Lung (tissue), 12 donors: ENCODE results near the gene RGS12. TPM values are rescaled to one million over a fixed set of nuclear protein-coding genes. Genes with fewer than 3 reads are reported as not detected.

Source experiments
- ATAC-seq: fragments of 200-7000 bp; cut with Tn5 transposase; one replicate; pipeline ENCODE4 v1.9.1; 2020; ENCODE audit warnings: moderate number of reproducible peaks; ENCODE audit not compliant: insufficient read depth, low FRiP score
- DNase-seq, 3 donors: peaks; one replicate each; pipeline ENCODE4 v3.0.0-alpha.2; 2013 to 2017
- H3K27ac ChIP-seq, 2 donors: one replicate each; pipeline ENCODE4 v1.5.1; 2013; ENCODE audit warnings: mild to moderate bottlenecking in 2 of 2, moderate library complexity in 2 of 2, control low read depth in 1 of 2, inconsistent platforms in 1 of 2, low read depth in 1 of 2, low read length in 1 of 2
- H3K27me3 ChIP-seq, 3 donors: one replicate each; pipeline ENCODE4 v1.5.1; 2013; ENCODE audit warnings: low read length in 2 of 3; ENCODE audit not compliant: control insufficient read depth in 3 of 3, insufficient read depth in 3 of 3
- H3K36me3 ChIP-seq, 4 donors: one replicate each; pipeline ENCODE4 v1.5.1; 2013; ENCODE audit warnings: low read length in 4 of 4, mild to moderate bottlenecking in 1 of 4, moderate library complexity in 1 of 4; ENCODE audit not compliant: control insufficient read depth in 4 of 4, insufficient read depth in 4 of 4
- H3K4me1 ChIP-seq, 5 donors: one replicate each; pipeline ENCODE4 v1.5.1; 2013; ENCODE audit warnings: low read length in 5 of 5, mild to moderate bottlenecking in 2 of 5, moderate library complexity in 1 of 5; ENCODE audit not compliant: control insufficient read depth in 5 of 5, insufficient read depth in 5 of 5
- H3K4me3 ChIP-seq: one replicate; pipeline ENCODE4 v1.5.1; 2013; ENCODE audit warnings: mild to moderate bottlenecking, control low read depth, moderate library complexity
- H3K9ac ChIP-seq, 2 donors: one replicate each; pipeline ENCODE4 v1.5.1; 2013; ENCODE audit warnings: low read length in 2 of 2, control low read depth in 1 of 2; ENCODE audit not compliant: insufficient read depth in 1 of 2
- H3K9me3 ChIP-seq, 4 donors: one replicate each; pipeline ENCODE4 v1.5.1; 2013; ENCODE audit warnings: low read length in 3 of 4, mild to moderate bottlenecking in 1 of 4, moderate library complexity in 1 of 4; ENCODE audit not compliant: control insufficient read depth in 4 of 4, insufficient read depth in 3 of 4
- CTCF ChIP-seq: IDR thresholded peaks from 2 replicates; pipeline ENCODE4 v1.5.1; 2012; ENCODE audit warnings: mild to moderate bottlenecking; ENCODE audit errors: control extremely low read depth, extremely low read depth
- WGBS, 2 donors: extraction: QIAGEN DNeasy Blood & Tissue Kit; methylation state at CpG; one replicate each; pipeline ENCODE4 v1.1.7; 2013; 5-methylcytosine and 5-hydroxymethylcytosine counted together
- polyA plus RNA-seq, 2 donors: library from polyadenylated mRNA; stranded (reverse); fragments of 200-250 nt; gene quantifications; one replicate each; pipeline ENCODE4 v1.2.1, GENCODE V29; 2013
- total RNA-seq, 2 donors: library from RNA; depleted of rRNA in 1 of 2; stranded (reverse); fragments of >200 nt in 1 of 2; gene quantifications; one replicate each; pipeline ENCODE4 v1.2.1, GENCODE V29; 2014 to 2021
- donor health status: control.
- donor health status: control.
- donor health status: Bipolar disorder and iron deficiency.
- donor health status: healthy.
- donor health status: DM: yes; HTN: yes; CAD: no.

The RGS12 gene
- total and polyA plus RNA-seq, 4 donors, result 15.4 to 76.6 (median 44.9) TPM

GRCh38 chr4:3311489-3312171 lies 18.8 kb downstream of the RGS12 start:
- DNase-seq (no peak), ATAC-seq (no peak)
- no peak for TF ChIP-seq CTCF
- Histone ChIP-seq H3K9me3 (no peaks in the 10 kb centered on the region), H3K27me3 (no peaks in the 10 kb centered on the region), H3K27ac (no peak overlapping the region), H3K4me1 (peaks cover 0 to 13% (median 7%) of the 10 kb centered on the region in 5 donors), H3K9ac (no peak overlapping the region), H3K36me3 (peaks cover 0 to 2% (median 1%) of the 10 kb centered on the region in 4 donors), H3K4me3 (no peak overlapping the region)
- 95 to 96% methylated on average over 13 of the region's 13 CpGs for WGBS, 2 donors

- Histone ChIP-seq H3K36me3 (peaks cover 0 to 9% (median 3%) of the 10 kb centered on the region in 4 donors), H3K4me1 (peaks cover 0 to 10% (median 7%) of the 10 kb centered on the region in 5 donors), H3K27ac (no peak overlapping the region), H3K9ac (no peak overlapping the region), H3K27me3 (no peaks in the 10 kb centered on the region), H3K4me3 (no peak overlapping the region), H3K9me3 (no peaks in the 10 kb centered on the region)
- TF ChIP-seq CTCF, result no peak
- 84 to 89% methylated on average over 8 of the region's 8 CpGs for WGBS, 2 donors
- ATAC-seq (no peak), DNase-seq (peak in 1 of 3 donors; percentile 2)
Observed at GRCh38 chr4:3312362-3312761, 19.5 kb downstream of the RGS12 start.

- Histone ChIP-seq H3K36me3 (peaks cover 0 to 11% (median 7%) of the 10 kb centered on the region in 4 donors), H3K4me3 (no peak overlapping the region), H3K9ac (no peak overlapping the region), H3K27ac (no peak overlapping the region), H3K27me3 (no peaks in the 10 kb centered on the region), H3K9me3 (no peaks in the 10 kb centered on the region), H3K4me1 (peaks cover 0 to 7% (median 0%) of the 10 kb centered on the region in 5 donors)
- ATAC-seq (no peak), DNase-seq (peak in 1 of 3 donors; percentile 2)
- no peak for TF ChIP-seq CTCF
- 89 to 91% methylated on average over 9 of the region's 9 CpGs for WGBS, 2 donors
Observed at GRCh38 chr4:3313139-3313538, 20.3 kb downstream of the RGS12 start.
